Islet of Langerhans (tissue), 1 donor: ENCODE results near the gene CCL23.

Source experiments
- FAIRE-seq: peaks from one replicate; lab custom pipeline; 2011; peaks lifted over from hg19 to GRCh38; lab: Jason Lieb, UNC

CCL23 gene

DNA sequence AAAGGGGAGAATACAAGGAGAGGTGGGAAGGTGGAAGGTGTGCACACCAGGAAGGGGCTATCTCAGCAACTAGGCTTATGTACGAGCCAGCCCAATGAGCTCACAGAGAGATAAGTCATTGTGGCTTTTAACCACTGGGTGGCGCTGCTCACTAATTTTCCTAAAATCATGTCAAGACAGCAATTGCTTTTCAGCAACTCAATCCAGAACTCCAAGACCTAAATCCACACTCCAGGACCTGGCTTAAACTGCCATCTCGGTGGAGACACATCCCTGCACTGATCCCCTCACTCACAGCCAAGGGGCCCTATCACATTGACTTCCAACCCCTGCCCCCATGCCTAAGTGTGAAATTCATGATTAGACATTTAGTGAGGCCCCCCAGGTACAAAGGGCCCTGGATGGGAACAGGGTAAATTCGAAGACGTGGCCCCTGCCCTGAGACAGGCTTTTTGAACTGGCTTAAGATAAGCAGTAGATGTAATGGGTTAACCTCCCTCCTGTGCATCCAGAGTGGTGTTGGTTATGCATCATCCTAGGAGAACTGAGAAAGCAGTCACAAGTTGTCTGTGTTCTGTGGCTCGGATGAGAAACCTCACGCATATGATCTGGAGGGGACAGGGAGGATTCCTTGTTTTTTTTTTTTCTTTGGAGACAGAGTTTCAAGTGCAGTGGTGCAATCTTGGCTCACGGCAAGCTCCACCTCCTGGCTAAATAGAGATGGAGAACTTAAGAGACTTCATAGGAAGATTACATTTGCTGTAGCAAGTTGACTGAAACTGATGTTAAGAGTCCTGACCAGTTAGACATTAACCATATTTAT lies 48.0 kb downstream of the CCL23 start:
- no peak for FAIRE-seq

DNA sequence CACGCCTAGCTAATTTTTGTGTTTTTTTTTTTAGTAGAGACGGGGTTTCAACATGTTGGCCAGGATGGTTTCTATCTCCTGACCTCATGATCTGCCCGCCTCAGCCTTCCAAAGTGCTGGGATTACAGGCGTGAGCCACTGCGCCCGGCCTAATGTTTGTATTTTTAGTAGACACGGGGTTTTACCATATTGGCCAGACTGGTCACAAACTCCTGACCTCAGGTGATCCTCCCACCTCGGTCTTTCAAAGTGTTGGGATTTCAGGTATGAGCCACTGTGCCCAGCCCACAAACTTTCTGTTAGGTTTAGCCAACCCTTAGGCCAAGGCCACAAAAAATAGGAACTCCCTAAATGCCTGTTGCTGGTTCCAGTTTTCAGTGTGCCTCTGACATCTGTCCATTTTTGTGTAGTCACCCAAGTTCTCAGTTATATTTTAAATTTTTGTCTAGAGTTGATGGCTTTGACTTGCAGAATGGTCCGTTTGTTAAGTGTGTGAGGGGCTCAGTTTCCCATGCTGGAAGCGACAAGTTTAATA lies 49.2 kb downstream of the CCL23 start:
- no peak for FAIRE-seq

DNA sequence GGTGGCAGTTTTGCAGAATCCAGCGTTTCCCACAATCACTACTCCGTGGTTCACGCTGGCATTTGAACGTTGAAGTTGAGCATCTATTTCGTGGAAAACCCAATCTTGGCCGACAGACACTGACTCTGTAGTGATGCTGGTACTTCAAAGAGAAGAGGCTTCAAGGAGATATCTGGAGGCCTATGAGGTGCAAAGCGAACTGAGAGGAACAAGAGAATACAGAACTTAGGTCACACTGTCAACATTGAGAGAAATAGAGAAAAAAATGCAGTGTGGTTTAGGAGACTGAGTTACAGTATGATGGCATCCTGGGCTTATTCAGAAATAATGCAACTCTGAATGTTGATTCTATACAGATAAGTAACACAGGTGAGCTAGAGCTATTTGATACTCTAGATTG lies 52.5 kb downstream of the CCL23 start:
- no peak for FAIRE-seq

DNA sequence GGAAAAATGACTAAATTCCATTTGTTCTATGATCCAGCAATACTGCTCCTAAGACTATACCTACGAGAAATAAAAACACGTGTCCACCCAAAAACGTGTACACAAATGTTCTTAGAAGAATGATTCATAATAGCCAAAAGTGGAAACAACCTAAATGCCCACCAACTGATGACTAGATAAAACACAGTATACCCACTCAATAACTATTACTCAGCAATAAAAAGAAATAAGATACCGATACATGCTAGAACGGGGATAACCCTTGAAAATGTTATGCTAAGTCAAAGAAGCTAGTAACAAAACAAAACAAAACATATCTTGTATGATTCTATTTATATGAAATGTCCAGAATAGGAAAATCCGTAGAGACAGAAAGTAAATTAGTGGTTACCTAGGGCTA lies 54.1 kb downstream of the CCL23 start:
- no peak for FAIRE-seq
